PC-3 (cell line): ENCODE data around the gene CRNKL1.

Experiments
- CTCF ChIP-seq: fragments of 300-600 bp; sonication (generic); conservative IDR thresholded peaks from 2 replicates; pipeline ENCODE4 v1.5.1; 2017; ENCODE audit warnings: antibody characterized with exemption, low read depth, mild to moderate bottlenecking, low read length
- EZH2 ChIP-seq: fragments of 300-600 bp; sonication (generic); IDR thresholded peaks from one replicate; pipeline ENCODE4 v1.6.1; 2017; ENCODE audit warnings: antibody characterized with exemption, mild to moderate bottlenecking, low read length; ENCODE audit not compliant: unreplicated experiment

DNA sequence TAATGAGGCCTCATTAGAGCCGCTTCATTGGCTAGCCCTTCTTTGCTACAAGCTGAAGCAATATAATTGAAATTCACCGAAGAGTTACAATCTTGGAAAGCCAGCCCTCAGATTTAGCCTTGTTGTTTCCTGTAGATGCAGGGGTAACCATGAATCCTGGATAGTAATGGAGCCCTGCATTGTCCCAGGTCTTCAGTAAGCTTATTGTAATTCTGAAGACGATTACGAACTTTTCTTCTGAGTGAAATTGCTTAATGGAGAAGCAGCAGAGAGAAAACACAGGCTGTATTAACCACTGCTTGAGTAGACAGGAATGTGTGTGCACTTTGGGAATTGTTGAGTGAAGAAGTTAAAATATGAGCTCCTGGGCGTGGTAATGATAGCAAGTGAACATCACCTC is 61.4 kb downstream of the CRNKL1 start:
- no peak for TF ChIP-seq CTCF
- no peak for TF ChIP-seq EZH2
